K562 (cell line): ENCODE measurements around the gene SERPINB5. TPM values are rescaled to one million over a fixed set of nuclear protein-coding genes. Genes with fewer than 3 reads are reported as not detected.

Experiments used
- ATAC-seq: fragments of 200-7000 bp; cut with Tn5 transposase; 3 replicates; pipeline ENCODE4 v1.9.1; 2020; ENCODE audit warnings: moderate library complexity
- BruUV-seq: library from RNA; stranded (reverse); fragments of 400-500 nt; replicated peaks from 2 replicates; lab custom pipeline; 2021; lab: Mats Ljungman, UMichigan
- CTCF ChIA-PET: fragments of 300-600 bp; formaldehyde crosslinking; extraction: SDS; loops from one replicate; lab custom pipeline; 2021; ENCODE audit warnings: low intra/inter-chr PET ratio; lab: Yijun Ruan, JAX
- POLR2A ChIA-PET: fragments of 300-600, 350-650 bp; sonication (Branson Sonifier 250); formaldehyde crosslinking; extraction: SDS; loops from one replicate; lab custom pipeline; 2021; ENCODE audit warnings: antibody characterized with exemption, inconsistent platforms; lab: Yijun Ruan, JAX
- DNase-seq, 4 experiments: peaks; one replicate each; pipeline versions ENCODE4 v3.0.0 to v3.0.0-alpha.2; 2011 to 2018; ENCODE audit warnings: low spot score in 3 of 4, mixed read lengths in 3 of 4; ENCODE audit errors: extremely low read depth in 1 of 4
- FAIRE-seq: peaks from 2 replicates; lab custom pipeline; 2011; peaks lifted over from hg19 to GRCh38; lab: Jason Lieb, UNC
- H2AFZ ChIP-seq: 2 replicates; pipeline ENCODE4 v1.6.0; 2011; ENCODE audit warnings: low read depth, low read length, control low read depth, inconsistent platforms
- H3K27ac ChIP-seq: fragments of 200-600 bp; 3 replicates; pipeline ENCODE4 v1.8.0; 2011; ENCODE audit warnings: low read depth, mild to moderate bottlenecking, control low read depth, inconsistent platforms, low read length, moderate library complexity, mixed read lengths; ENCODE audit errors: extremely low read depth
- H3K27me3 ChIP-seq, 2 experiments: fragments of 300-600 bp in 1 of 2; 2 replicates in 1 of 2; 3 replicates in 1 of 2; pipeline versions ENCODE4 v1.6.0 to v1.8.0; 2011; ENCODE audit warnings: inconsistent platforms in 2 of 2, low read length in 2 of 2, mild to moderate bottlenecking in 1 of 2, mixed read lengths in 1 of 2, moderate library complexity in 1 of 2; ENCODE audit not compliant: control insufficient read depth in 2 of 2, insufficient read depth in 2 of 2
- H3K36me3 ChIP-seq: fragments of 300-600 bp; 3 replicates; pipeline ENCODE4 v1.8.0; 2011; ENCODE audit warnings: mild to moderate bottlenecking, low read length, inconsistent platforms; ENCODE audit not compliant: control insufficient read depth, insufficient read depth
- H3K4me1 ChIP-seq, 2 experiments: fragments of 200-600 bp in 1 of 2; replicated peaks in 1 of 2; 2 replicates in 1 of 2; 3 replicates in 1 of 2; pipeline versions ENCODE4 v1.5.1 to v1.8.0; 2011; ENCODE audit warnings: inconsistent platforms in 2 of 2, low read length in 2 of 2, mild to moderate bottlenecking in 1 of 2, mixed read lengths in 1 of 2, moderate library complexity in 1 of 2; ENCODE audit not compliant: control insufficient read depth in 2 of 2, insufficient read depth in 2 of 2
- H3K4me2 ChIP-seq: 2 replicates; pipeline ENCODE4 v1.6.1; 2011; ENCODE audit warnings: low read length, control low read depth, inconsistent platforms, mixed read lengths; ENCODE audit not compliant: insufficient read depth
- H3K4me3 ChIP-seq: fragments of 200-600 bp; sonication (generic), shearing (Covaris generic); 2 replicates; pipeline ENCODE4 v1.5.1; 2016; ENCODE audit warnings: control low read depth, inconsistent platforms
- H3K79me2 ChIP-seq: fragments of 200-600 bp; 3 replicates; pipeline ENCODE4 v1.8.0; 2011; ENCODE audit warnings: low read length, inconsistent platforms; ENCODE audit not compliant: control insufficient read depth, insufficient read depth
- H3K9ac ChIP-seq, 2 experiments: 2 replicates each; pipeline versions ENCODE4 v1.6.0 to v1.6.1; 2011; ENCODE audit warnings: low read depth in 2 of 2, low read length in 2 of 2, control low read depth in 1 of 2, inconsistent platforms in 1 of 2, mild to moderate bottlenecking in 1 of 2, mixed read lengths in 1 of 2; ENCODE audit not compliant: insufficient read depth in 1 of 2
- H3K9me1 ChIP-seq: one replicate; pipeline ENCODE4 v1.6.0; 2011; ENCODE audit warnings: inconsistent platforms, mild to moderate bottlenecking, low read length, moderate library complexity; ENCODE audit not compliant: control insufficient read depth, insufficient read depth
- H3K9me3 ChIP-seq: replicated peaks from 2 replicates; pipeline ENCODE4 v1.5.1; 2011; ENCODE audit warnings: low read depth, low read length, inconsistent platforms; ENCODE audit not compliant: control insufficient read depth, insufficient read depth
- H4K20me1 ChIP-seq: replicated peaks from 2 replicates; pipeline ENCODE4 v1.6.1; 2011; ENCODE audit warnings: low read length, inconsistent platforms, mixed read lengths; ENCODE audit not compliant: control insufficient read depth, insufficient read depth
- CUX1 ChIP-seq: fragments of 200-800 bp; sonication (Bioruptor generic); IDR thresholded peaks from 2 replicates; pipeline ENCODE4 v1.6.1; 2016; ENCODE audit warnings: missing genetic modification characterization, missing compliant biosample characterization
- EWSR1 ChIP-seq: fragments of 450-650 bp; IDR thresholded peaks from 2 replicates; pipeline ENCODE4 v1.6.1; 2018; ENCODE audit warnings: borderline replicate concordance, mild to moderate bottlenecking, low read depth, moderate library complexity; ENCODE audit not compliant: partially characterized antibody
- FOS ChIP-seq: IDR thresholded peaks from 3 replicates; pipeline ENCODE4 v1.6.1; 2011; ENCODE audit not compliant: insufficient read length; ENCODE audit errors: extremely low read depth
- FUS ChIP-seq: fragments of 200-400 bp; formaldehyde crosslinking; optimal IDR thresholded peaks from 2 replicates; pipeline ENCODE3; 2017; ENCODE audit warnings: low read depth, low read length
- ILF3 ChIP-seq: fragments of 450-650 bp; IDR thresholded peaks from 2 replicates; pipeline ENCODE4 v1.6.1; 2018; ENCODE audit warnings: antibody characterized with exemption, mild to moderate bottlenecking, moderate library complexity, borderline replicate concordance
- MTF1 ChIP-seq: fragments of 250-450 bp; sonication (Bioruptor Pico); IDR thresholded peaks from 2 replicates; pipeline ENCODE4 v1.9.0; 2021; ENCODE audit warnings: moderate library complexity, mild to moderate bottlenecking, inconsistent platforms, borderline replicate concordance
- POLR2AphosphoS2 ChIP-seq: IDR thresholded peaks from 2 replicates; pipeline ENCODE4 v1.6.1; 2012; ENCODE audit warnings: low read length, improper control_type of control experiment
- PRPF4 ChIP-seq: fragments of 200-400 bp; formaldehyde crosslinking; IDR thresholded peaks from one replicate; pipeline ENCODE4 v1.6.1; 2017; ENCODE audit warnings: low read length, low read depth, mild to moderate bottlenecking; ENCODE audit not compliant: insufficient read depth, poor library complexity, severe bottlenecking
- SETDB1 ChIP-seq: IDR thresholded peaks from one replicate; pipeline ENCODE4 v1.6.1; 2012; ENCODE audit warnings: low read length, control low read depth, inconsistent platforms
- SRSF7 ChIP-seq: fragments of 200-400 bp; formaldehyde crosslinking; optimal IDR thresholded peaks from 2 replicates; pipeline ENCODE3; 2017; ENCODE audit warnings: mild to moderate bottlenecking, low read depth, low read length
- TEAD2 ChIP-seq: fragments of 450-650 bp; IDR thresholded peaks from 2 replicates; pipeline ENCODE4 v1.6.1; 2016; ENCODE audit warnings: missing genetic modification characterization, control low read depth, missing compliant biosample characterization
- WGBS: fragments of 100-300 bp; shearing (Covaris generic); methylation state at CpG from one replicate; pipeline ENCODE4 v1.1.6; 2016; ENCODE audit warnings: low coverage, mixed read lengths; ENCODE audit not compliant: insufficient coverage; ENCODE audit errors: missing lambda C conversion rate; 5-methylcytosine and 5-hydroxymethylcytosine counted together
- in situ Hi-C: fragments of 300-500 bp; cut with MboI; formaldehyde crosslinking; loops from 4 replicates; pipeline ENCODE4 v1.15.0; 2018; ENCODE audit warnings: inconsistent platforms, mixed read lengths
- intact Hi-C: fragments of 100-400 bp; cut with micrococcal nuclease; formaldehyde crosslinking; loops from 2 replicates; pipeline ENCODE4 v1.14.2; 2022
- polyA plus RNA-seq, 8 experiments: library from polyadenylated mRNA; depleted of rRNA in 4 of 8; stranded (reverse) in 5 of 8; unstranded in 3 of 8; fragments of >200 nt; fragmentation: Nextera tagmentation in 2 of 8; fragmentation: Illumina TruSeq in 1 of 8; extraction: Ambion mirVana in 2 of 8; extraction: Trizol in 1 of 8; gene quantifications; 2 replicates each; pipeline versions ENCODE4 v1.2.1 to v1.2.3, GENCODE V29; 2011 to 2014; ENCODE audit warnings: inconsistent platforms in 1 of 8, missing spikeins in 1 of 8
- total RNA-seq, 7 experiments: library from RNA; depleted of rRNA in 6 of 7; stranded (reverse); fragments of >200 nt in 6 of 7; fragmentation: Illumina TruSeq in 2 of 7; extraction: Trizol in 2 of 7; gene quantifications; 2 replicates each; pipeline versions ENCODE4 v1.2.1 to v1.2.3, GENCODE V29; 2011 to 2021; ENCODE audit warnings: low replicate concordance in 1 of 7
- TF ChIP-seq, protein P1 (sequence below): fragments of 450-650 bp; IDR thresholded peaks from 2 replicates; pipeline ENCODE4 v1.6.1; 2016; ENCODE audit warnings: antibody characterized with exemption

The SERPINB5 gene
- total and polyA plus RNA-seq, 9 of the 15 experiments (the other 6 are each of a cell fraction or from before 2014, with no cell fraction given): 0.05 to 1.4 (median 0.49) TPM; not detected in 1

GRCh38 chr18:63553081-63553480 lies 76.3 kb downstream of the SERPINB5 start:
- POLR2A ChIA-PET: no interaction called here
- no peak overlapping the region for H3K4me2 ChIP-seq
- TF ChIP-seq PRPF4 (no peak), ILF3 (no peak), POLR2AphosphoS2 (no peak), TEAD2 (tag) (no peak), CUX1 (CRISPR knock-in tag) (no peak), FOS (no peak), SRSF7 (no peak), SETDB1 (no peak), FUS (no peak), MTF1 (CRISPR knock-in tag) (no peak), EWSR1 (no peak)
- TF ChIP-seq, protein P1, sequence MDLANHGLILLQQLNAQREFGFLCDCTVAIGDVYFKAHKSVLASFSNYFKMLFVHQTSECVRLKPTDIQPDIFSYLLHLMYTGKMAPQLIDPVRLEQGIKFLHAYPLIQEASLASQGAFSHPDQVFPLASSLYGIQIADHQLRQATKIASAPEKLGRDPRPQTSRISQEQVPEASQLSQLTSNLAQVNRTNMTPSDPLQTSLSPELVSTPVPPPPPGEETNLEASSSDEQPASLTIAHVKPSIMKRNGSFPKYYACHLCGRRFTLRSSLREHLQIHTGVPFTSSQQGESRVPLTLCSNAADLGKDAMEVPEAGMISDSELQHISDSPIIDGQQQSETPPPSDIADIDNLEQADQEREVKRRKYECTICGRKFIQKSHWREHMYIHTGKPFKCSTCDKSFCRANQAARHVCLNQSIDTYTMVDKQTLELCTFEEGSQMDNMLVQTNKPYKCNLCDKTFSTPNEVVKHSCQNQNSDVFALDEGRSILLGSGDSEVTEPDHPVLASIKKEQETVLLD: no peak

More at GRCh38 chr18:63553081-63553480, 76.3 kb downstream of the SERPINB5 start:
- no peak overlapping the region for H2AFZ ChIP-seq
- no peaks in the 10 kb centered on the region for H4K20me1 ChIP-seq
- WGBS: no CpG with 5 or more reads among the region's 1 CpG
- in situ Hi-C loops (no loop called here), intact Hi-C loops (no loop called here)
- no peak overlapping the region for H3K9ac ChIP-seq
- no peak overlapping the region for H3K27ac ChIP-seq
- H3K4me3 ChIP-seq: no peak overlapping the region
- FAIRE-seq (no peak), ATAC-seq (no peak), DNase-seq (no peak)
- BruUV-seq: no TSS peak
- no peaks in the 10 kb centered on the region for H3K9me1 ChIP-seq
- no peaks in the 10 kb centered on the region for H3K36me3 ChIP-seq
- no peaks in the 10 kb centered on the region for H3K27me3 ChIP-seq
- CTCF ChIA-PET: no interaction called here
- H3K9me3 ChIP-seq: no peaks in the 10 kb centered on the region
- H3K4me1 ChIP-seq: no peaks in the 10 kb centered on the region
- H3K79me2 ChIP-seq: no peaks in the 10 kb centered on the region
